ENCODE results near the gene ARRB1. TPM values are rescaled to one million over a fixed set of nuclear protein-coding genes. Genes with fewer than 3 reads are reported as not detected.
"Not testable (repeated sequence)": the region's sequence is repeated elsewhere in the genome, so short reads cannot be mapped to it uniquely, and the experiment has no call there.

ARRB1 gene
- total RNA-seq, 4 donors from 2014 or later: 26.3 to 104 (median 29.3) TPM

DNA sequence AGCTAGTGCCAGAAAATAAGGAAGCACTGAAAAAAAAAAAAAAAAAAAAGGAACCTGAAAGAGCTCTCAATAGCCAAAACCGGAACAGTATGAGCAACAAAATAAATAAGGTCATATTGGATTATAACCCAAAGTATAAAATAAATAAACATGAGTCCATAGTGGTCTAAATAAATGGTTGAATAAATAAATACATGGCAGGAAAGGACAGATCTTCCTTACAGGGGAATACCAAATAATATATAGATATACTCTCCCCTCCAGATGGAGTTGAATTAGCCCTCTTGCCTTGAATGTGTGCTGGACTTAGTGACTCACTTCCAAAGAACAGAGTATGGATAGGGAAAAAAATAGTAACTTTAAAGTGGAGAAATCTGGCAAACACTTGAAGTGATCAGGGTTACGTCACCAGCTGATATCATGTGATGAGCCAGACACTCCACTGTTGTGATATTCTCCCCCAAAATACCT, 14.3 kb upstream of the ARRB1 start:
- 38 to 61% methylated on average over 2 of the region's 2 CpGs for WGBS, 2 donors
- TF ChIP-seq POLR2A (IDR thresholded peaks at IDR 0.05): no peak
- TF ChIP-seq, protein P1, sequence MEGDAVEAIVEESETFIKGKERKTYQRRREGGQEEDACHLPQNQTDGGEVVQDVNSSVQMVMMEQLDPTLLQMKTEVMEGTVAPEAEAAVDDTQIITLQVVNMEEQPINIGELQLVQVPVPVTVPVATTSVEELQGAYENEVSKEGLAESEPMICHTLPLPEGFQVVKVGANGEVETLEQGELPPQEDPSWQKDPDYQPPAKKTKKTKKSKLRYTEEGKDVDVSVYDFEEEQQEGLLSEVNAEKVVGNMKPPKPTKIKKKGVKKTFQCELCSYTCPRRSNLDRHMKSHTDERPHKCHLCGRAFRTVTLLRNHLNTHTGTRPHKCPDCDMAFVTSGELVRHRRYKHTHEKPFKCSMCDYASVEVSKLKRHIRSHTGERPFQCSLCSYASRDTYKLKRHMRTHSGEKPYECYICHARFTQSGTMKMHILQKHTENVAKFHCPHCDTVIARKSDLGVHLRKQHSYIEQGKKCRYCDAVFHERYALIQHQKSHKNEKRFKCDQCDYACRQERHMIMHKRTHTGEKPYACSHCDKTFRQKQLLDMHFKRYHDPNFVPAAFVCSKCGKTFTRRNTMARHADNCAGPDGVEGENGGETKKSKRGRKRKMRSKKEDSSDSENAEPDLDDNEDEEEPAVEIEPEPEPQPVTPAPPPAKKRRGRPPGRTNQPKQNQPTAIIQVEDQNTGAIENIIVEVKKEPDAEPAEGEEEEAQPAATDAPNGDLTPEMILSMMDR (IDR thresholded peaks at IDR 0.05): no peak
- no peak overlapping the region for H3K4me3 ChIP-seq (ENCODE audit: low read depth, poor library complexity, severe bottlenecking)
- intact Hi-C loops (cut with DNase I; ENCODE audit: low total_unique reads): no loop called here
- no peak for DNase-seq (ENCODE audit: low spot score in 2 of 2)

DNA sequence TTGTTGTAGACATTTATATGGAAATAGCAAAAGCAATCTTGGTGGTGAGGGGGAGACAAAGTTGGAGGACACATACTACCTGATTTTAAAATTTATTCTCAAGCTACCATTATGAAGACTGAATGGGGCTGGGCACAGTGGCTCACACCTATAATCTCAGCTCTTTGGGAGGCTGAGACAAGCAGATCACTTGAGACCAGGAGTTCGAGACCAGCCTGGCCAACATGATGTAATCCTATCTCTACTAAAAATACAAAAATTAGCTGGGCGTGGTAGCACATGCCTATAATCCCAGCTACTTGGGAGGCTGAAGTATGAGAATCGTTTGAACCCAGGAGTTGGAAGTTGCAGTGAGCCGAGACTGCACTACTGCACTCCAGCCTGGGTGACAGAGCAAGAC, 10.8 kb upstream of the ARRB1 start:
- 55 to 56% methylated on average over 4 of the region's 4 CpGs for WGBS, 2 donors
- DNase-seq (ENCODE audit: low spot score in 2 of 2); intact Hi-C loops (cut with DNase I; ENCODE audit: low total_unique reads); H3K4me3 ChIP-seq (ENCODE audit: low read depth, poor library complexity, severe bottlenecking): not testable (repeated sequence)

GRCh38 chr11:75356613-75357012, 5.2 kb upstream of the ARRB1 start:
- no peak for DNase-seq (ENCODE audit: low spot score in 2 of 2)
- TF ChIP-seq, protein P1 (IDR thresholded peaks at IDR 0.05): no peak
- TF ChIP-seq POLR2A (IDR thresholded peaks at IDR 0.05): no peak
- intact Hi-C loops (cut with DNase I; ENCODE audit: low total_unique reads): no loop called here
- H3K4me3 ChIP-seq (ENCODE audit: low read depth, poor library complexity, severe bottlenecking): no peak overlapping the region
- 64 to 69% methylated on average over 2 of the region's 2 CpGs for WGBS, 2 donors

DNA sequence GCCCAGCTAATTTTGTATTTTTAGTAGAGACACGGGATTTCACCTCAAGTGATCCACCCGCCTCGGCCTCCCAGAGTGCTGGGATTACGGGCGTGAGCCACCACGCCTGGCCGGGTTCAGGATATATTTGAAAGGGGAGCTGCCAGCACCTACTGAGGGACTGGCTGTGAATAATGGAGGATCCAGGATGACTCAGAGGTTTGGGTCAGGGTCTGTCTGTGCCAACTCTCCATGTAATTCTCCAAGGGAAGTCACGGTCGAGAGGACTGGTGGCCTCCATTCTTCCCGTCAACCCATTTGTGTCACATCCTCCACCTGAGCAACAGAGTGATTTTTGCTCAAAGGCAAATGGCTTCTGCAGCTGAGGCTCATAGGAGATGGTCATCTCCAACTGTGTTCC, 3.6 kb upstream of the ARRB1 start:
- 84 to 87% methylated on average over 10 of the region's 10 CpGs for WGBS, 2 donors
- no peak overlapping the region for H3K4me3 ChIP-seq (ENCODE audit: low read depth, poor library complexity, severe bottlenecking)
- intact Hi-C loops (cut with DNase I; ENCODE audit: low total_unique reads): no loop called here
- no peak for DNase-seq (ENCODE audit: low spot score in 2 of 2)
- TF ChIP-seq, protein P1 (IDR thresholded peaks at IDR 0.05): no peak

DNA sequence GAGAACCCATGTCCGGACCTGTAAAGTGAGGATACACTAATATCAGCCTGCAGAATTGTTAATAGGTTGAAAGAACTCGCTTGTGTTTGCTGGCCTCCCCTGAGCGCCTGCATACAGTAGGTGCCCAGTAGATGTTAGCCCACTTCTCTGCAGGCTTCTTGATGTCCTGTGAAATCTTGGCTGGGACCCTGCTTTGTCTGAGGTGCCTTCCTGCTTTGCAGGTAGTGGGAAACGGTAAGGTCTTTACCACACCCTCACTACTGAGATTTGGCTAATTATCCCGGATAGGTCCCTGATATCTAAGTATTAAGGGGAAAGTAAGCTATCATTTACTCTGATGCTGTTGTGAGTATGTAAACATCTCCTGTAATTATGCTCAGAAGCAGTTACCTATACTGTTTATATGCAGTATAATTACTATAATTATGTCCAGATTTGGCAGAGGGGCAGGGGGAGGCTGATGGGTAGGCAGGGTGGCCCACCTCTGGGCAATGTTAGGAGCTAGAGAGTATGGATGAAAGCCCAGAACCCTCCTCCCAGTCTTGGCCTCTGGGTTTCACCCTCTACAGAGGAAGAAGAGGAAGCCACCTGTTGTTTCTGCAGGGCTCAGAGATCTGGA, 1.2 kb upstream of the ARRB1 start:
- 25 to 31% methylated on average over 5 of the region's 5 CpGs for WGBS, 2 donors
- H3K4me3 ChIP-seq (ENCODE audit: low read depth, poor library complexity, severe bottlenecking): no peak overlapping the region
- TF ChIP-seq POLR2A (IDR thresholded peaks at IDR 0.05): no peak
- TF ChIP-seq, protein P1 (IDR thresholded peaks at IDR 0.05): no peak
- no peak for DNase-seq (ENCODE audit: low spot score in 2 of 2)
- intact Hi-C loops (cut with DNase I; ENCODE audit: low total_unique reads): no loop called here

DNA sequence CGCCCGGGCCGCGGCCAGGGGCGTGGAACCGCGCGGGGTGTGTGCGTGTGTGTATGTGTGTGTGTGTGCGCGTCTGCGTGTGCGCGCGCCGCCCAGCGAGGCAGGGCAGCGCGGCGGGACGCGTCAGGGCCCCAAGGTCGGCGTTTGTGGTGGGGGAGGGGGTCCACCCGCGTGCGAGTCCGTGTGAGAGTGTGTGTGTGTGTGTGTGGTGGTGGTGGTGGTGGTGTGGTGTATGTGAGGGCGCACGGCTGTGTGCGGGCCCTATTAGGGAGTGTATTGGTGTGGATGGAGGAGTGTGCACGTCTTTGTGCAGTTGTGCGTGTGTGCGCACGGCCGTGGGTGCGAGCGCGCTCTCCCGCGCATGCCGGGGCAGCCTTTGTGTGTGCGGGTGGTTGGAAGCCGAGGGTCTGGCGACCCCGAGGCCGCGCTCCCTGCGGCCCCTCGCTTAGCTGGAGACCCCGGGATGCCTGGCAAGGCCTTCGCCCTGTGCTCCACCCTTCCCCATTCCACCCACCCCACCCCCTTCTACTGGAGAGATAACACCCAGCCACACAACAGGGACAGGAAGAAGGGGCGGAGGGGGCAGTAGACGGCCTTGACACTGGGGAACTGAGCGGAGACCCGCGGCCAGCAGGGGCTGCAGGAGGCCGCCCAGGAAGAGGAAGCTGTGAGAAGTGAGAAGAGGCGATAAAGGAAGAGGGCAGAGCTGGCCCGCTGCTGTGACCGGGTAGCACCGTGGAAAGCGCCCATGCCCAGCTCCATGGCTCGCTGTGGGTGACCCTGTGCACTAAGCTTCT, 528 bp upstream of the ARRB1 start:
- H3K4me3 ChIP-seq (ENCODE audit: low read depth, poor library complexity, severe bottlenecking): peak overlapping the region; percentile 62
- 1 to 2% methylated on average over 42 to 48 of the region's 64 CpGs for WGBS, 2 donors
- no peak for TF ChIP-seq POLR2A (IDR thresholded peaks at IDR 0.05)
- TF ChIP-seq, protein P1 (IDR thresholded peaks at IDR 0.05): no peak
- intact Hi-C loops (cut with DNase I; ENCODE audit: low total_unique reads): no loop called here
- DNase-seq (ENCODE audit: low spot score in 2 of 2): peak; percentile 48 to 91
